ENCODE results near the gene C16orf54. TPM values are rescaled to one million over a fixed set of nuclear protein-coding genes. Genes with fewer than 3 reads are reported as not detected.

C16orf54 gene
- total and polyA plus RNA-seq, 10 of the 15 experiments (the other 5 are each of a cell fraction or from before 2014, with no cell fraction given) = 2.1 to 13.3 (median 5.4) TPM

GRCh38 chr16:29736764-29737163, 9.0 kb downstream of the C16orf54 start:
- H3K36me3 ChIP-seq (ENCODE audit: control insufficient read depth in 2 of 2, insufficient read depth in 2 of 2, low read length in 1 of 2) = no peaks in the 10 kb centered on the region
- ChIA-PET POLR2A (interaction anchor here (0.6 to 0.9 kb wide), 3 partner anchors 17 to 94 kb away, joined by 3 to 6 read pairs (median 5); no protein-coding TSS in a partner anchor), SMC1A (ENCODE audit: uncharacterized antibody, unreplicated experiment) (interaction anchor here (1.9 kb wide), 1 partner anchor 18 kb away, joined by 5 read pairs; no protein-coding TSS in a partner anchor), RAD21 (ENCODE audit: unreplicated experiment) (no interaction called here), CTCF (no interaction called here)
- no peak for ATAC-seq
- BruUV-seq (replicated peaks) = no TSS peak
- in situ Hi-C loops (cut with MboI) (no loop called here), intact Hi-C loops (cut with micrococcal nuclease; ENCODE audit: unreplicated experiment) (no loop called here)
- H3K27ac ChIP-seq (ENCODE audit: control insufficient read depth, insufficient read depth) = no peak overlapping the region
- no peaks in the 10 kb centered on the region for H3K79me2 ChIP-seq (ENCODE audit: control insufficient read depth, insufficient read depth, low read length)
- 76% methylated on average over 6 of the region's 6 CpGs for WGBS (ENCODE audit: insufficient coverage, insufficient replicate concordance, low lambda C conversion rate, missing lambda C conversion rate)
- no peak for DNase-seq (ENCODE audit: low read depth, low spot score)
- no peak overlapping the region for H3K4me3 ChIP-seq
- no peak for FAIRE-seq
- TF ChIP-seq NBN (IDR thresholded peaks at IDR 0.05) (no peak), TBL1XR1 (IDR thresholded peaks at IDR 0.05; ENCODE audit: low read depth, low read length) (no peak)
- H3K27me3 ChIP-seq (replicated peaks in 1 of 2; ENCODE audit: control insufficient read depth in 2 of 2, insufficient read depth in 2 of 2, low read length in 1 of 2) = no peaks in the 10 kb centered on the region
- H3K9ac ChIP-seq (ENCODE audit: control insufficient read depth, insufficient read depth, low read length) = no peak overlapping the region
- H3K9me3 ChIP-seq (replicated peaks; ENCODE audit: control insufficient read depth, insufficient read depth, low read length) = peaks cover 1% of the 10 kb centered on the region; the same call in 2 of the 3 replicates
- no peak overlapping the region for H3K4me2 ChIP-seq (ENCODE audit: control insufficient read depth, insufficient read depth)
- H2AFZ ChIP-seq (ENCODE audit: control insufficient read depth, low read depth, low read length) = no peak overlapping the region
- H4K20me1 ChIP-seq (ENCODE audit: control insufficient read depth, insufficient read depth) = no peaks in the 10 kb centered on the region
- H3K4me1 ChIP-seq (ENCODE audit: control insufficient read depth, insufficient read depth, low read length) = peaks cover 19% of the 10 kb centered on the region

GRCh38 chr16:29736112-29736511, 9.7 kb downstream of the C16orf54 start:
- intact Hi-C loops (cut with micrococcal nuclease; ENCODE audit: unreplicated experiment) (no loop called here), in situ Hi-C loops (cut with MboI) (no loop called here)
- Histone ChIP-seq H3K27ac (ENCODE audit: control insufficient read depth, insufficient read depth) (no peak overlapping the region), H3K4me3 (no peak overlapping the region), H3K4me1 (ENCODE audit: control insufficient read depth, insufficient read depth, low read length) (peaks cover 26% of the 10 kb centered on the region), H3K9ac (ENCODE audit: control insufficient read depth, insufficient read depth, low read length) (no peak overlapping the region), H3K79me2 (ENCODE audit: control insufficient read depth, insufficient read depth, low read length) (no peaks in the 10 kb centered on the region), H3K9me3 (replicated peaks; ENCODE audit: control insufficient read depth, insufficient read depth, low read length) (peaks cover 1% of the 10 kb centered on the region; the same call in 2 of the 3 replicates), H2AFZ (ENCODE audit: control insufficient read depth, low read depth, low read length) (no peak overlapping the region), H3K4me2 (ENCODE audit: control insufficient read depth, insufficient read depth) (no peak overlapping the region), H4K20me1 (ENCODE audit: control insufficient read depth, insufficient read depth) (no peaks in the 10 kb centered on the region), H3K27me3 (replicated peaks in 1 of 2; ENCODE audit: control insufficient read depth in 2 of 2, insufficient read depth in 2 of 2, low read length in 1 of 2) (no peaks in the 10 kb centered on the region), H3K36me3 (ENCODE audit: control insufficient read depth in 2 of 2, insufficient read depth in 2 of 2, low read length in 1 of 2) (no peaks in the 10 kb centered on the region)
- ATAC-seq (no peak), FAIRE-seq (no peak), DNase-seq (ENCODE audit: low read depth, low spot score) (no peak)
- TF ChIP-seq CTCF (IDR thresholded peaks at IDR 0.05 in 2 of 3, conservative IDR thresholded peaks at IDR 0.05 in 1 of 3; ENCODE audit: control insufficient read depth in 2 of 3, extremely low read depth in 1 of 3, insufficient read depth in 1 of 3, low read depth in 3 of 3, low read length in 3 of 3) = 0 out of 6 replicates have a peak, but pooled peaks of 1 of the 3 experiments have one; percentile 4
- no peak for TF ChIP-seq ZBED1 (IDR thresholded peaks at IDR 0.05; ENCODE audit: borderline replicate concordance)
- SMC1A ChIA-PET (ENCODE audit: uncharacterized antibody, unreplicated experiment) = interaction anchor here (1.9 kb wide), 1 partner anchor 19 kb away, joined by 5 read pairs; no protein-coding TSS in a partner anchor
- WGBS (ENCODE audit: insufficient coverage, insufficient replicate concordance, low lambda C conversion rate, missing lambda C conversion rate) = 55% methylated on average over 5 of the region's 5 CpGs
- CTCF ChIA-PET = interaction anchor here (1.2 kb wide), 1 partner anchor 22 kb away, joined by 3 read pairs; no protein-coding TSS in a partner anchor
- POLR2A ChIA-PET = interaction anchor here (0.5 kb wide), 1 partner anchor 22 kb away, joined by 3 read pairs; no protein-coding TSS in a partner anchor
- RAD21 ChIA-PET (ENCODE audit: unreplicated experiment) = no interaction called here
- no TSS peak for BruUV-seq (replicated peaks)

All from GM12878 (cell line).